HCT116 (cell line): Measurements from ENCODE around the gene HOXD10. TPM values are rescaled to one million over a fixed set of nuclear protein-coding genes. Genes with fewer than 3 reads are reported as not detected.

Experiments
- ATAC-seq: fragments of 200-7000 bp; cut with Tn5 transposase; 2 replicates; pipeline ENCODE4 v1.9.1; 2020; ENCODE audit warnings: mild to moderate bottlenecking, moderate library complexity
- BruUV-seq: library from RNA; stranded (reverse); fragments of 400-500 nt; replicated peaks from 2 replicates; lab custom pipeline; 2021; lab: Mats Ljungman, UMichigan
- CTCF ChIA-PET: fragments of 300-600 bp; sonication (Branson Sonifier 250); formaldehyde crosslinking; loops from one replicate; lab custom pipeline; 2021; ENCODE audit warnings: antibody characterized with exemption; lab: Charles Lee
- POLR2A ChIA-PET: fragments of 300-600, 350-600 bp; sonication (Branson Sonifier 250); formaldehyde crosslinking; loops from one replicate; lab custom pipeline; 2021; ENCODE audit warnings: antibody characterized with exemption; lab: Charles Lee
- RAD21 ChIA-PET, 2 experiments: fragments of 300-600 bp; sonication (Branson Sonifier 250); formaldehyde crosslinking; loops; one replicate each; lab custom pipeline; 2023; ENCODE audit warnings: low total read pairs in 2 of 2; ENCODE audit not compliant: uncharacterized antibody in 2 of 2, unreplicated experiment in 2 of 2, low non-redundant PET in 1 of 2; lab: Charles Lee
- DNase-seq: peaks from one replicate; pipeline ENCODE4 v3.0.0-alpha.2; 2010; ENCODE audit warnings: low read depth, low spot score
- H2AFZ ChIP-seq: fragments of 200-600 bp; shearing (Covaris generic), sonication (generic); 2 replicates; pipeline ENCODE4 v1.6.1; 2017; ENCODE audit warnings: low read depth, mixed run types, mixed read lengths, antibody characterized with exemption, low read length; ENCODE audit not compliant: poor library complexity, severe bottlenecking
- H3K27ac ChIP-seq: 2 replicates; pipeline ENCODE4 v1.5.1; 2012; ENCODE audit warnings: low read depth, low read length
- H3K27me3 ChIP-seq: fragments of 200-600 bp; sonication (generic); 2 replicates; pipeline ENCODE4 v1.6.1; 2016; ENCODE audit warnings: mixed run types, low read length, mixed read lengths; ENCODE audit not compliant: insufficient read depth
- H3K36me3 ChIP-seq, 2 experiments: fragments of 200-500 bp in 1 of 2; fragments of 200-600 bp in 1 of 2; sonication (Bioruptor generic) in 1 of 2; sonication (generic) in 1 of 2; 2 replicates each; pipeline versions ENCODE4 v1.5.1 to v1.6.1; 2014 to 2016; ENCODE audit warnings: low read length in 2 of 2, inconsistent platforms in 1 of 2, mixed read lengths in 1 of 2, mixed run types in 1 of 2; ENCODE audit not compliant: insufficient read depth in 2 of 2, control insufficient read depth in 1 of 2
- H3K4me1 ChIP-seq, 2 experiments: fragments of 200-600 bp in 1 of 2; sonication (generic) in 1 of 2; 2 replicates each; pipeline versions ENCODE4 v1.5.1 to v1.6.1; 2012 to 2017; ENCODE audit warnings: low read length in 2 of 2, inconsistent platforms in 1 of 2, mild to moderate bottlenecking in 1 of 2, mixed read lengths in 1 of 2, mixed run types in 1 of 2, moderate library complexity in 1 of 2; ENCODE audit not compliant: insufficient read depth in 2 of 2, control insufficient read depth in 1 of 2
- H3K4me2 ChIP-seq: fragments of 200-600 bp; sonication (generic); 2 replicates; pipeline ENCODE4 v1.6.1; 2017; ENCODE audit warnings: mixed run types, low read length, mixed read lengths
- H3K4me3 ChIP-seq, 2 experiments: fragments of 200-600 bp in 1 of 2; sonication (generic) in 1 of 2; replicated peaks in 1 of 2; 2 replicates each; pipeline ENCODE4 v1.5.1; 2011 to 2016; ENCODE audit warnings: low read length in 2 of 2, control low read depth in 1 of 2, low read depth in 1 of 2, mild to moderate bottlenecking in 1 of 2, mixed read lengths in 1 of 2, mixed run types in 1 of 2
- H3K79me2 ChIP-seq: fragments of 200-600 bp; sonication (generic); 2 replicates; pipeline ENCODE4 v1.6.1; 2017; ENCODE audit warnings: mild to moderate bottlenecking, mixed run types, low read length, moderate library complexity, mixed read lengths; ENCODE audit not compliant: insufficient read depth
- H3K9ac ChIP-seq: fragments of 200-600 bp; sonication (generic); 2 replicates; pipeline ENCODE4 v1.6.1; 2016; ENCODE audit warnings: low read length, mixed read lengths
- H3K9me2 ChIP-seq: fragments of 200-600 bp; sonication (generic), shearing (Covaris generic); 2 replicates; pipeline ENCODE4 v1.6.1; 2017; ENCODE audit warnings: mixed run types, mild to moderate bottlenecking, moderate library complexity; ENCODE audit not compliant: insufficient read depth
- H3K9me3 ChIP-seq, 2 experiments: fragments of 200-500 bp in 1 of 2; fragments of 200-600 bp in 1 of 2; sonication (Bioruptor generic) in 1 of 2; sonication (generic) in 1 of 2; 2 replicates each; pipeline ENCODE4 v1.6.1; 2014 to 2017; ENCODE audit warnings: low read length in 2 of 2, mixed read lengths in 2 of 2, inconsistent platforms in 1 of 2, low read depth in 1 of 2, mild to moderate bottlenecking in 1 of 2, mixed run types in 1 of 2, moderate library complexity in 1 of 2; ENCODE audit not compliant: control insufficient read depth in 1 of 2, insufficient read depth in 1 of 2
- H4K20me1 ChIP-seq: fragments of 200-600 bp; sonication (generic), shearing (Covaris generic); 2 replicates; pipeline ENCODE4 v1.6.1; 2017; ENCODE audit warnings: mixed run types, mild to moderate bottlenecking, moderate library complexity; ENCODE audit not compliant: insufficient read depth
- CBX3 ChIP-seq: IDR thresholded peaks from 2 replicates; pipeline ENCODE4 v1.6.1; 2012; ENCODE audit warnings: low read depth
- EZH2 ChIP-seq: fragments of 200-600 bp; sonication (generic); IDR thresholded peaks from 2 replicates; pipeline ENCODE4 v1.6.1; 2017; ENCODE audit warnings: antibody characterized with exemption, mixed run types
- FOSL1 ChIP-seq: IDR thresholded peaks from 2 replicates; pipeline ENCODE4 v1.6.1; 2012; ENCODE audit warnings: low read depth
- JUND ChIP-seq: IDR thresholded peaks from 2 replicates; pipeline ENCODE4 v1.6.1; 2012
- POLR2AphosphoS5 ChIP-seq: IDR thresholded peaks from 2 replicates; pipeline ENCODE4 v1.6.1; 2011; ENCODE audit warnings: mild to moderate bottlenecking, low read depth, low read length, moderate library complexity
- RAD21 ChIP-seq: IDR thresholded peaks from 2 replicates; pipeline ENCODE4 v1.6.1; 2012; ENCODE audit warnings: low read depth, mild to moderate bottlenecking
- SRF ChIP-seq: IDR thresholded peaks from 2 replicates; pipeline ENCODE4 v1.6.1; 2012; ENCODE audit warnings: low read depth
- intact Hi-C: fragments of 100-400 bp; cut with micrococcal nuclease; formaldehyde crosslinking; loops from 2 replicates; pipeline ENCODE4 v1.10.0; 2022
- total RNA-seq: library from RNA; stranded (reverse); gene quantifications from one replicate; pipeline ENCODE4 v1.2.1, GENCODE V29; 2021; ENCODE audit not compliant: unreplicated experiment
- TF ChIP-seq, protein P1 (sequence below): IDR thresholded peaks from 2 replicates; pipeline ENCODE4 v1.6.1; 2012; ENCODE audit warnings: low read depth
- TF ChIP-seq, protein P2 (sequence below): IDR thresholded peaks from 2 replicates; pipeline ENCODE4 v1.6.1; 2012
- TF ChIP-seq, protein P3 (sequence below), 3 experiments: fragments of 200-600 bp in 1 of 3; sonication (generic) in 1 of 3; IDR thresholded peaks in 2 of 3; conservative IDR thresholded peaks in 1 of 3; 2 replicates each; pipeline ENCODE4 v1.5.1; 2012 to 2017; ENCODE audit warnings: low read depth in 2 of 3, low read length in 2 of 3, antibody characterized with exemption in 1 of 3, borderline replicate concordance in 1 of 3, control low read depth in 1 of 3, mild to moderate bottlenecking in 1 of 3, mixed read lengths in 1 of 3, mixed run types in 1 of 3, moderate library complexity in 1 of 3; ENCODE audit not compliant: insufficient read depth in 1 of 3

Gene HOXD10
- total RNA-seq, 1 experiment from 2014 or later = not detected

DNA sequence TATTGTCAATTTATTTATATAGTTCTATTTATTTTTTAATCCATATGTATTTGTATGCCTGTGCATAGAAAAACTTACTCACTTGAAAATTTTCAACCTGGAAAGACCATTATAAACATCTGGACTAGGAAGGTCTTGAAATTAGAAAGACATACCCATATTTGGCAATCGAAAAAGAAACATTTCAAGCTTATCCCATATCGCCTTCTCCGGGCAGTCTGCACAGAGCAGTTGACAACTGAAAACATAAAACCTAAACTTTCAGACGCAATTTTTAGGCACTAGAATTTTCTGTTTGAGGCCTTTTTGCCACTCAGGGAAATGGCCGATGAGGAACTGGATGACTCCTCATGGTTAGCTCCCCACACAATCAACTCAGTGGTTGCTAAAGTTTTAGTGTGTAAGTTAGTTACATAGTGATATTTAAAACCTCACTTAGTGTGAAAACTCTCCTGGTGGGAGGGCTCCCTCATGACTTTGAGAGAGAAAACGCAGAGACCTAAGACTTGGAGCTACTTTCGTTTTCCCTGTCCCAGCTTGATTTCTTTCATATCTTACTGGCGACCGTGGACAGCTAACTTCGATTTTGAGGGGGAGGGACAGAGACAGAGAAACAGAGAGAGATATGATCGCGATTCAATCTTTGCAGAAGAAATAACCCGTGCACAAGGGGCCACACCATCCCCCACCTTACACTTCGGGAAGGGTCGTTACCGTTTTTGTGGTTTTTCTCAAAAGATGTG lies 20.2 kb upstream of the HOXD10 start:
- ATAC-seq (no peak), DNase-seq (no peak)
- POLR2A ChIA-PET = interaction anchor here (0.5 to 0.6 kb wide), 2 partner anchors 210 to 519 kb away, joined by 3 to 4 read pairs; no protein-coding TSS in a partner anchor
- H3K36me3 ChIP-seq = no peaks in the 10 kb centered on the region
- H2AFZ ChIP-seq = peak overlapping the region; percentile 96
- peak overlapping the region; percentile 96 for H3K4me2 ChIP-seq
- CTCF ChIA-PET = interaction anchor here (0.6 to 2.6 kb wide), 9 partner anchors 406 to 1399 kb away, joined by 3 to 24 read pairs (median 6); no protein-coding TSS in a partner anchor
- BruUV-seq = no TSS peak
- H4K20me1 ChIP-seq = no peaks in the 10 kb centered on the region
- peak overlapping the region; percentile 46 to 64 for H3K4me3 ChIP-seq
- no peak overlapping the region for H3K27ac ChIP-seq
- H3K79me2 ChIP-seq = no peaks in the 10 kb centered on the region
- TF ChIP-seq SRF = 0 out of 2 replicates have a peak, but pooled peaks have one; percentile 19
- no peak for TF ChIP-seq JUND
- peaks cover 5 to 18% of the 10 kb centered on the region in 2 experiments; a peak in 3 of 4 replicates for H3K4me1 ChIP-seq
- H3K9ac ChIP-seq = peak overlapping the region; percentile 60; the same call in 1 of the 2 replicates
- intact Hi-C loops = loop anchor here (2.0 to 5.0 kb wide), 3 partner anchors 682 to 1324 kb away; no protein-coding TSS in a partner anchor
- H3K9me3 ChIP-seq = no peaks in the 10 kb centered on the region
- H3K27me3 ChIP-seq = no peaks in the 10 kb centered on the region
- RAD21 ChIA-PET = no interaction called here
- no peaks in the 10 kb centered on the region for H3K9me2 ChIP-seq

DNA sequence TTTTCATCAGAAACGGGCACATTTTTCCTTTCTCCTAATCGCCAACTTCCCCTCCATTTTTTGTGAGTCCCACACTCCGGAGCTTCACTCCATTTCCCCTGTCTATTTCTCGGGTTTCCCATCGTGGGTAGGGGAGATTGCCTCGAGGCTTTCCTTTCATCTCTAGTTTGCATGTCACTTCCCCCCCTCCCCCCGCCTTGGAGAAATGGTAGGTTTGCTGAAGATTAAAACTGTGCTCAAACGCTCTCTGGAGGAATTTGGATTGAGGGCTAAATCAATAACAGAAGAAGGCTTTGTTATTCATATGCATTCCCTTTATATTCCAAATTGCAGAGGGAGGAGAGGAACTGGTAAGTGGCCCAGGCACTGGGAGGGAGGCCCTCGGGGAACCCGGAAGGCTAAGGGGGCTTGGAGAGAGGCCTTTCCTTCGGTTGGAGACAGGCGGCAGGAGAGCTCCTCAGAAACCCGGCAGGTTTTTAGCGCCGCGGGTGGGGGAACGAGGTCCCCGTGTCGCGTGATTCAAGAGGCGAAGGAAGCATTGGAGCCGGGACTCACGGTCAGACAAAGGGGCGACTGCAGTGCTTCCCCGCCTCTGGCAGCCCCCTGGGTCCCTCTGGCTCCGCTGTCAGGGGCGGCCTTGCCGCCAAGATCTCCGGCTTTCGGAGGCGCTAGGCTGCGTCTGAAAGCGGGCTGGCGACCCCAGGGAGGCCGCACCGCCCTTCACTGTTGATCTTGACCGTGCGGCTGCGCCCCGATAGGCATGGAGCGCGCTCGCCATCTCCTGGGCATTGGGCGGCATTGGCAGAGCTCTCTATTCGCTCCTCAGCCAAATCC lies 19.4 kb upstream of the HOXD10 start:
- no peaks in the 10 kb centered on the region for H3K79me2 ChIP-seq
- ChIA-PET CTCF (interaction anchor here (0.6 to 2.6 kb wide), 15 partner anchors 9 to 1400 kb away, joined by 3 to 24 read pairs (median 4); partner anchors contain the start of gene HOXD11), RAD21 (interaction anchor here (0.7 to 1.1 kb wide), 3 partner anchors 253 to 1326 kb away, joined by 3 to 8 read pairs (median 4); no protein-coding TSS in a partner anchor), POLR2A (interaction anchor here (0.5 to 0.6 kb wide), 4 partner anchors 24 to 520 kb away, joined by 3 to 4 read pairs (median 3); no protein-coding TSS in a partner anchor)
- H3K27me3 ChIP-seq = no peaks in the 10 kb centered on the region
- ATAC-seq (peak; percentile 97), DNase-seq (peak; percentile 66)
- H3K4me2 ChIP-seq = peak overlapping the region; percentile 96
- no peaks in the 10 kb centered on the region for H3K9me3 ChIP-seq
- peak overlapping the region; percentile 46 to 64 for H3K4me3 ChIP-seq
- no peak overlapping the region; the same call in 1 of the 2 replicates for H3K27ac ChIP-seq
- H3K9me2 ChIP-seq = no peaks in the 10 kb centered on the region
- H2AFZ ChIP-seq = peak overlapping the region; percentile 96
- H3K4me1 ChIP-seq = peaks cover 5 to 18% of the 10 kb centered on the region in 2 experiments; a peak in 3 of 4 replicates
- BruUV-seq = no TSS peak
- no peaks in the 10 kb centered on the region for H3K36me3 ChIP-seq
- intact Hi-C loops = loop anchor here (1.0 to 5.0 kb wide), 5 partner anchors 407 to 1325 kb away; no protein-coding TSS in a partner anchor
- no peaks in the 10 kb centered on the region for H4K20me1 ChIP-seq
- peak overlapping the region; percentile 60 for H3K9ac ChIP-seq
- TF ChIP-seq FOSL1 = no peak
- TF ChIP-seq, protein P1, sequence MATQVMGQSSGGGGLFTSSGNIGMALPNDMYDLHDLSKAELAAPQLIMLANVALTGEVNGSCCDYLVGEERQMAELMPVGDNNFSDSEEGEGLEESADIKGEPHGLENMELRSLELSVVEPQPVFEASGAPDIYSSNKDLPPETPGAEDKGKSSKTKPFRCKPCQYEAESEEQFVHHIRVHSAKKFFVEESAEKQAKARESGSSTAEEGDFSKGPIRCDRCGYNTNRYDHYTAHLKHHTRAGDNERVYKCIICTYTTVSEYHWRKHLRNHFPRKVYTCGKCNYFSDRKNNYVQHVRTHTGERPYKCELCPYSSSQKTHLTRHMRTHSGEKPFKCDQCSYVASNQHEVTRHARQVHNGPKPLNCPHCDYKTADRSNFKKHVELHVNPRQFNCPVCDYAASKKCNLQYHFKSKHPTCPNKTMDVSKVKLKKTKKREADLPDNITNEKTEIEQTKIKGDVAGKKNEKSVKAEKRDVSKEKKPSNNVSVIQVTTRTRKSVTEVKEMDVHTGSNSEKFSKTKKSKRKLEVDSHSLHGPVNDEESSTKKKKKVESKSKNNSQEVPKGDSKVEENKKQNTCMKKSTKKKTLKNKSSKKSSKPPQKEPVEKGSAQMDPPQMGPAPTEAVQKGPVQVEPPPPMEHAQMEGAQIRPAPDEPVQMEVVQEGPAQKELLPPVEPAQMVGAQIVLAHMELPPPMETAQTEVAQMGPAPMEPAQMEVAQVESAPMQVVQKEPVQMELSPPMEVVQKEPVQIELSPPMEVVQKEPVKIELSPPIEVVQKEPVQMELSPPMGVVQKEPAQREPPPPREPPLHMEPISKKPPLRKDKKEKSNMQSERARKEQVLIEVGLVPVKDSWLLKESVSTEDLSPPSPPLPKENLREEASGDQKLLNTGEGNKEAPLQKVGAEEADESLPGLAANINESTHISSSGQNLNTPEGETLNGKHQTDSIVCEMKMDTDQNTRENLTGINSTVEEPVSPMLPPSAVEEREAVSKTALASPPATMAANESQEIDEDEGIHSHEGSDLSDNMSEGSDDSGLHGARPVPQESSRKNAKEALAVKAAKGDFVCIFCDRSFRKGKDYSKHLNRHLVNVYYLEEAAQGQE = no peak
- TF ChIP-seq POLR2AphosphoS5 = 0 out of 2 replicates have a peak, but pooled peaks have one; percentile 18
- TF ChIP-seq CBX3 = no peak
- TF ChIP-seq, protein P2, sequence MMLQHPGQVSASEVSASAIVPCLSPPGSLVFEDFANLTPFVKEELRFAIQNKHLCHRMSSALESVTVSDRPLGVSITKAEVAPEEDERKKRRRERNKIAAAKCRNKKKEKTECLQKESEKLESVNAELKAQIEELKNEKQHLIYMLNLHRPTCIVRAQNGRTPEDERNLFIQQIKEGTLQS = no peak
- no peak for TF ChIP-seq EZH2
- TF ChIP-seq, protein P3, sequence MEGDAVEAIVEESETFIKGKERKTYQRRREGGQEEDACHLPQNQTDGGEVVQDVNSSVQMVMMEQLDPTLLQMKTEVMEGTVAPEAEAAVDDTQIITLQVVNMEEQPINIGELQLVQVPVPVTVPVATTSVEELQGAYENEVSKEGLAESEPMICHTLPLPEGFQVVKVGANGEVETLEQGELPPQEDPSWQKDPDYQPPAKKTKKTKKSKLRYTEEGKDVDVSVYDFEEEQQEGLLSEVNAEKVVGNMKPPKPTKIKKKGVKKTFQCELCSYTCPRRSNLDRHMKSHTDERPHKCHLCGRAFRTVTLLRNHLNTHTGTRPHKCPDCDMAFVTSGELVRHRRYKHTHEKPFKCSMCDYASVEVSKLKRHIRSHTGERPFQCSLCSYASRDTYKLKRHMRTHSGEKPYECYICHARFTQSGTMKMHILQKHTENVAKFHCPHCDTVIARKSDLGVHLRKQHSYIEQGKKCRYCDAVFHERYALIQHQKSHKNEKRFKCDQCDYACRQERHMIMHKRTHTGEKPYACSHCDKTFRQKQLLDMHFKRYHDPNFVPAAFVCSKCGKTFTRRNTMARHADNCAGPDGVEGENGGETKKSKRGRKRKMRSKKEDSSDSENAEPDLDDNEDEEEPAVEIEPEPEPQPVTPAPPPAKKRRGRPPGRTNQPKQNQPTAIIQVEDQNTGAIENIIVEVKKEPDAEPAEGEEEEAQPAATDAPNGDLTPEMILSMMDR (IDR thresholded peaks at IDR 0.05 in 2 of 3, conservative IDR thresholded peaks at IDR 0.05 in 1 of 3; ENCODE audit: borderline replicate concordance in 1 of 3, insufficient read depth in 1 of 3, low read depth in 2 of 3, low read length in 2 of 3) = peak; percentile 79 to 87 (median 84)
- TF ChIP-seq RAD21 = peak; percentile 90
